ENCODE results near the gene GRID2.

Gene GRID2

DNA sequence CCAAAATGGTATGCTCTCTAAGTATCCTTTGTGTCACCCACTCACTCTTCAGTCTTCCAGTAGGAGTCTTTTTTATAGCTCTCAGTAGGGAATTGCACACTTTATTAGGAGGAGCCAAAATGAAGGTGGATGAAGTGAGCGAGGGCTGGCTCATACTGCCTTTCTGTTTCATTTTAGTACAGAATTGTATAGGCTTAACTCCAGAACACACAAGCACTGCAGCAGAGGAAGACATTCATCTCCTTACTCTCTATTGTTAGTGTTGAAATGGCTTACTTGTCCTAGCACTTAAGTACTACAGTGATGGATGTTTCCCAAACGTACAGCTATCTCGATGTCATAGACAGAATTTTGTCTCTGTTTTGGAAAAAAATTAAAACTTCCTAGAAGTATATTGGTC is 1197.5 kb downstream of the GRID2 start:
- TF ChIP-seq ZFP30 (CRISPR knock-in tag; IDR thresholded peaks at IDR 0.05) (no peak), ZNF8 (CRISPR knock-in tag; IDR thresholded peaks at IDR 0.05) (no peak), RARB (CRISPR knock-in tag; IDR thresholded peaks at IDR 0.05) (no peak), ZFP3 (CRISPR knock-in tag; IDR thresholded peaks at IDR 0.05) (no peak), ZNF565 (CRISPR knock-in tag; conservative IDR thresholded peaks at IDR 0.05; ENCODE audit: low read depth) (no peak), PPARA (CRISPR knock-in tag; IDR thresholded peaks at IDR 0.05; ENCODE audit: borderline replicate concordance) (no peak), SNAI2 (CRISPR knock-in tag; IDR thresholded peaks at IDR 0.05) (no peak), ZC3H10 (CRISPR knock-in tag; IDR thresholded peaks at IDR 0.05) (no peak)
- TF ChIP-seq, protein P1, sequence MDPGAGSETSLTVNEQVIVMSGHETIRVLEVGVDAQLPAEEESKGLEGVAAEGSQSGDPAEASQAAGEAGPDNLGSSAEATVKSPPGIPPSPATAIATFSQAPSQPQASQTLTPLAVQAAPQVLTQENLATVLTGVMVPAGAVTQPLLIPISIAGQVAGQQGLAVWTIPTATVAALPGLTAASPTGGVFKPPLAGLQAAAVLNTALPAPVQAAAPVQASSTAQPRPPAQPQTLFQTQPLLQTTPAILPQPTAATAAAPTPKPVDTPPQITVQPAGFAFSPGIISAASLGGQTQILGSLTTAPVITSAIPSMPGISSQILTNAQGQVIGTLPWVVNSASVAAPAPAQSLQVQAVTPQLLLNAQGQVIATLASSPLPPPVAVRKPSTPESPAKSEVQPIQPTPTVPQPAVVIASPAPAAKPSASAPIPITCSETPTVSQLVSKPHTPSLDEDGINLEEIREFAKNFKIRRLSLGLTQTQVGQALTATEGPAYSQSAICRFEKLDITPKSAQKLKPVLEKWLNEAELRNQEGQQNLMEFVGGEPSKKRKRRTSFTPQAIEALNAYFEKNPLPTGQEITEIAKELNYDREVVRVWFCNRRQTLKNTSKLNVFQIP (CRISPR knock-in tag; IDR thresholded peaks at IDR 0.05; ENCODE audit: borderline replicate concordance, low read depth), result no peak
- TF ChIP-seq, protein P2, sequence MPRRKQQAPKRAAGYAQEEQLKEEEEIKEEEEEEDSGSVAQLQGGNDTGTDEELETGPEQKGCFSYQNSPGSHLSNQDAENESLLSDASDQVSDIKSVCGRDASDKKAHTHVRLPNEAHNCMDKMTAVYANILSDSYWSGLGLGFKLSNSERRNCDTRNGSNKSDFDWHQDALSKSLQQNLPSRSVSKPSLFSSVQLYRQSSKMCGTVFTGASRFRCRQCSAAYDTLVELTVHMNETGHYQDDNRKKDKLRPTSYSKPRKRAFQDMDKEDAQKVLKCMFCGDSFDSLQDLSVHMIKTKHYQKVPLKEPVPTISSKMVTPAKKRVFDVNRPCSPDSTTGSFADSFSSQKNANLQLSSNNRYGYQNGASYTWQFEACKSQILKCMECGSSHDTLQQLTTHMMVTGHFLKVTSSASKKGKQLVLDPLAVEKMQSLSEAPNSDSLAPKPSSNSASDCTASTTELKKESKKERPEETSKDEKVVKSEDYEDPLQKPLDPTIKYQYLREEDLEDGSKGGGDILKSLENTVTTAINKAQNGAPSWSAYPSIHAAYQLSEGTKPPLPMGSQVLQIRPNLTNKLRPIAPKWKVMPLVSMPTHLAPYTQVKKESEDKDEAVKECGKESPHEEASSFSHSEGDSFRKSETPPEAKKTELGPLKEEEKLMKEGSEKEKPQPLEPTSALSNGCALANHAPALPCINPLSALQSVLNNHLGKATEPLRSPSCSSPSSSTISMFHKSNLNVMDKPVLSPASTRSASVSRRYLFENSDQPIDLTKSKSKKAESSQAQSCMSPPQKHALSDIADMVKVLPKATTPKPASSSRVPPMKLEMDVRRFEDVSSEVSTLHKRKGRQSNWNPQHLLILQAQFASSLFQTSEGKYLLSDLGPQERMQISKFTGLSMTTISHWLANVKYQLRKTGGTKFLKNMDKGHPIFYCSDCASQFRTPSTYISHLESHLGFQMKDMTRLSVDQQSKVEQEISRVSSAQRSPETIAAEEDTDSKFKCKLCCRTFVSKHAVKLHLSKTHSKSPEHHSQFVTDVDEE (CRISPR knock-in tag; IDR thresholded peaks at IDR 0.05), result no peak
- TF ChIP-seq, protein P3, sequence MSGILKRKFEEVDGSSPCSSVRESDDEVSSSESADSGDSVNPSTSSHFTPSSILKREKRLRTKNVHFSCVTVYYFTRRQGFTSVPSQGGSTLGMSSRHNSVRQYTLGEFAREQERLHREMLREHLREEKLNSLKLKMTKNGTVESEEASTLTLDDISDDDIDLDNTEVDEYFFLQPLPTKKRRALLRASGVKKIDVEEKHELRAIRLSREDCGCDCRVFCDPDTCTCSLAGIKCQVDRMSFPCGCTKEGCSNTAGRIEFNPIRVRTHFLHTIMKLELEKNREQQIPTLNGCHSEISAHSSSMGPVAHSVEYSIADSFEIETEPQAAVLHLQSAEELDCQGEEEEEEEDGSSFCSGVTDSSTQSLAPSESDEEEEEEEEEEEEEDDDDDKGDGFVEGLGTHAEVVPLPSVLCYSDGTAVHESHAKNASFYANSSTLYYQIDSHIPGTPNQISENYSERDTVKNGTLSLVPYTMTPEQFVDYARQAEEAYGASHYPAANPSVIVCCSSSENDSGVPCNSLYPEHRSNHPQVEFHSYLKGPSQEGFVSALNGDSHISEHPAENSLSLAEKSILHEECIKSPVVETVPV (CRISPR knock-in tag; IDR thresholded peaks at IDR 0.05), result no peak
- no peak for ATAC-seq

DNA sequence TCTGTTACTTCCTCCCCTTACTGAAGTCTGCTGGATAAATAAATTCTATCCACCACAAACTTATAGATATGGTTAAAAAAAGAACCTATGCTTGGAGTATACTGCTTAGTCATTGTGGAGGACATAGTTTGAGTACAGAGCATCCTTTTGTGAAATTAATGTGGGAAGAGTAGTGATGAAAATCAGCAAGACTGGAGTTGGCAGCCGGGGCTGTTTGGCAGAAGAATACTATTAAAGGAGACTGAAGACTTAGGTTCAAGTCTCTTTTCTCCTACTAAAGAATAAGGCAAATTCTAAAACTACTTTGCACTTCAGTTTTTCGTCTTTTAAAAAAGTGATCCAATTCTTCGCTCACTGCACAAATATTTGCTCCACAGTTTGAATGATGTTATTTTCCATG is 1198.2 kb downstream of the GRID2 start:
- TF ChIP-seq TCF4 (CRISPR knock-in tag; IDR thresholded peaks at IDR 0.05; ENCODE audit: borderline replicate concordance) (no peak), CSDC2 (CRISPR knock-in tag; IDR thresholded peaks at IDR 0.05) (no peak), PPARA (CRISPR knock-in tag; IDR thresholded peaks at IDR 0.05; ENCODE audit: borderline replicate concordance) (no peak), TOX (CRISPR knock-in tag; IDR thresholded peaks at IDR 0.05; ENCODE audit: borderline replicate concordance) (no peak), ZC3H10 (CRISPR knock-in tag; IDR thresholded peaks at IDR 0.05) (no peak), SNAI2 (CRISPR knock-in tag; IDR thresholded peaks at IDR 0.05) (no peak)
- TF ChIP-seq, protein P4, sequence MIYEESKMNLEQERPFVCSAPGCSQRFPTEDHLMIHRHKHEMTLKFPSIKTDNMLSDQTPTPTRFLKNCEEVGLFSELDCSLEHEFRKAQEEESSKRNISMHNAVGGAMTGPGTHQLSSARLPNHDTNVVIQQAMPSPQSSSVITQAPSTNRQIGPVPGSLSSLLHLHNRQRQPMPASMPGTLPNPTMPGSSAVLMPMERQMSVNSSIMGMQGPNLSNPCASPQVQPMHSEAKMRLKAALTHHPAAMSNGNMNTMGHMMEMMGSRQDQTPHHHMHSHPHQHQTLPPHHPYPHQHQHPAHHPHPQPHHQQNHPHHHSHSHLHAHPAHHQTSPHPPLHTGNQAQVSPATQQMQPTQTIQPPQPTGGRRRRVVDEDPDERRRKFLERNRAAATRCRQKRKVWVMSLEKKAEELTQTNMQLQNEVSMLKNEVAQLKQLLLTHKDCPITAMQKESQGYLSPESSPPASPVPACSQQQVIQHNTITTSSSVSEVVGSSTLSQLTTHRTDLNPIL (CRISPR knock-in tag; IDR thresholded peaks at IDR 0.05; ENCODE audit: low read depth), result no peak
- ATAC-seq, result no peak

DNA sequence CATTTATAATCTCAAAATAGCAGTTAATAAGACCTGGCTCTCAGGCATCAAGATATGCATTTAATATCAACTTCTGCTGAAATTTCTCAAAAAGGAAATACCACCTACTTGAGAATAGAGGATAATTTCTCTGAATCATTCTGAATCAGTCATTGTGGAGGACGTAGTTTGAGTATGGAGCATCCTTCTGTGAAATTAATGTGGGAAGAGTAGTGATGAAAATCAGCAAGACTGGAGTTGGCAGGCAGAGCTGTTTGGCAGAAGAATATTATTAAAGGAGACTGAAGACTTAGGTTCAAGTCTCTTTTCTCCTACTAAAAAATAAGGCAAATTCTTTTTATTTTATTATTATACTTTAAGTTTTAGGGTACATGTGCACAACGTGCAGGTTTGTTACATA is 1199.2 kb downstream of the GRID2 start:
- ATAC-seq, result no peak
- TF ChIP-seq ISL1 (CRISPR knock-in tag; IDR thresholded peaks at IDR 0.05), result no peak
- no peak for TF ChIP-seq ZNF8 (CRISPR knock-in tag; IDR thresholded peaks at IDR 0.05)
- TF ChIP-seq, protein P3 (CRISPR knock-in tag; IDR thresholded peaks at IDR 0.05), result no peak
- TF ChIP-seq RARB (CRISPR knock-in tag; IDR thresholded peaks at IDR 0.05), result no peak
- no peak for TF ChIP-seq OSR1 (CRISPR knock-in tag; IDR thresholded peaks at IDR 0.05)
- TF ChIP-seq, protein P4 (CRISPR knock-in tag; IDR thresholded peaks at IDR 0.05; ENCODE audit: low read depth), result no peak
- no peak for TF ChIP-seq CSDC2 (CRISPR knock-in tag; IDR thresholded peaks at IDR 0.05)
- no peak for TF ChIP-seq SNAI2 (CRISPR knock-in tag; IDR thresholded peaks at IDR 0.05)
- TF ChIP-seq TOX (CRISPR knock-in tag; IDR thresholded peaks at IDR 0.05; ENCODE audit: borderline replicate concordance), result no peak
- TF ChIP-seq ZC3H10 (CRISPR knock-in tag; IDR thresholded peaks at IDR 0.05), result no peak
- TF ChIP-seq ZFP3 (CRISPR knock-in tag; IDR thresholded peaks at IDR 0.05), result no peak
- TF ChIP-seq ESRRG (CRISPR knock-in tag; IDR thresholded peaks at IDR 0.05), result no peak
- TF ChIP-seq ARNTL (CRISPR knock-in tag; IDR thresholded peaks at IDR 0.05; ENCODE audit: borderline replicate concordance, low read depth), result no peak
- TF ChIP-seq PPARA (CRISPR knock-in tag; IDR thresholded peaks at IDR 0.05; ENCODE audit: borderline replicate concordance), result no peak
- no peak for TF ChIP-seq TCF4 (CRISPR knock-in tag; IDR thresholded peaks at IDR 0.05; ENCODE audit: borderline replicate concordance)
- TF ChIP-seq GLIS3 (CRISPR knock-in tag; IDR thresholded peaks at IDR 0.05), result no peak

All from SK-N-SH treated with all-trans-retinoic acid at 6 μM for 48 hours (cell line).